ENCODE measurements around the gene SLC26A11. TPM values are rescaled to one million over a fixed set of nuclear protein-coding genes. Genes with fewer than 3 reads are reported as not detected.

Gene SLC26A11
- total RNA-seq, 1 donor from 2014 or later, result 12.2 TPM

DNA sequence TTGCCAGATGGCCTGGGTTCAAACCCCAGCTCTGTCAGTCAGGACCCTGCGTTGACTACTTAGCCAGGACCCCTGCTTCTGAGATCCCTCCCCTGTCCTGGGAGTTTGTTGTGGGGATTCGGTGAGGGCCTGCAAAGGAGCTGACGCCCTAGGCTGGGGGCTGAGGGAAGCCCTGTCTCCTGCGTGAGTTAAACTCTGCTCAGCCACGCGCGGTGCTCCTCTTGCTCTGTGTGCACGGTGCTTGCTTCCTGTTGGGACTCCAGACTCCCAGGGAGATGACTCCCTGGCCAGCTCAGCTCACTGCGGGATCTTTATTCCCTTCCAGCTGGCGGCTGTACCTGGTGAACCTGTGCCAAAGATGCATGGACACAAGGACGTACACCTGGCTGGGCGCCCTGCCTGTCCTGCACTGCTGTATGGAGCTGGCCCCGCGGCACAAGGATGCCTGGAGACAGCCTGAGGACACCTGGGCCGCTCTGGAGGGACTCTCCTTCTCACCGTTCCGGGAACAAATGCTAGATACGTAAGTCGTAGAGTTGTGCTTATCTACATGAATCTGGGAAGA is 77.9 kb downstream of the SLC26A11 start:
- intact Hi-C loops (cut with micrococcal nuclease), result no loop called here

DNA sequence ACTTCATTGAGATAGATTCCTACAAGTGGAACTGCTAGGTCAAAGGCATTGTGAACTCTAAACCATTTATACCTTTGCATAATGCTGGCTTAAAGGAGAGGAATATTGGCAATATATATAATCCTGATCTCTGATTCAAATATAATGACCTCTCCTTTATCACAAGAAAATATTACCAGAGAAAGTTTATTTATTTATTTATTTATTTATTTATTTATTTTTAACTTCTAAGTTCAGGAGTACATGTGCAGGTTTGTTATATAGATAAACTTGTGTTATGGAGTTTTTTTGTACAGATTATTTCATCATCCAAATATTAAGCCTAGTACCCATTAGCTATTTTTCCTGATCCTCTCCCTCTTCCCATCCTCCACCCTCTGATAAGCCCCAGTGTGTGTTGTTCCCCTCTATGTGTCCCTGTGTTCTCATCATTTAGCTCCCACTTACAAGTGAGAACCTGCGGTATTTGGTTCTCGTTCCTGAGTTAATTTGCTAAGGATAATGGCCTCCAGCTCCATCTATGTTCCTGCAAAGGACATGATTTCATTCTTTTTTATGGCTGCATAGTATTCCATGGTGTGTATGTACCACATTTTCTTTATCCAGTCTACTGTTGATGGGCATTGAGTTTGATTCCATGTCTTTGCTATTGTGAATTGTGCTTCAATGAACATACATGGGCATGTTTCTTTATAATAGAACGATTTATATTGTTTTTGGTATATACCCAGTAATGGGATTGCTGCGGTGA is 79.3 kb downstream of the SLC26A11 start:
- intact Hi-C loops (cut with micrococcal nuclease), result loop anchor here (5.0 kb wide), 1 partner anchor 32 kb away; no protein-coding TSS in a partner anchor

DNA sequence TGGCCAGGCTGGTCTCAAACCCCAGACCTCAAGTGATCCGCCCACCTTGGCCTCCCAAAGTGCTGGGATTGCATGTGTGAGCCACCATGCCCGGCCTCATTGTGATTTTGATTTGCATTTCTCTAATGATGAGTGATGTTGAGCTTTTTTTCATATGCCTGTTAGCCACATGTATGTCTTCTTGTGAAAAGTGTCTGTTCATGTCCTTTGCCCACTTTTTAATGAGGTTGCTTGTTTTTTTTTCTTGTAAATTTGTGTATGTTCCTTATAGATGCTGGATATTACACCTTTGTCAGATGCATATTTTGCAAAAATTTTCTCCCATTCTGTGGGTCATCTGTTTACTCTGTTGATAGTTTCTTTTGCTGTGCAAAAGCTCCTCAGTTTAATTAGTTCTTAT is 80.5 kb downstream of the SLC26A11 start:
- intact Hi-C loops (cut with micrococcal nuclease), result loop anchor here (5.0 kb wide), 1 partner anchor 33 kb away; no protein-coding TSS in a partner anchor

Other genes with a start within 250 kb of the SLC26A11 start
- 0.85 and 0.88 TPM in 2 replicates for gene TBC1D16, start 184.6 kb upstream of the SLC26A11 start, total RNA-seq
- not detected in 2 replicates for gene CCDC40, start 183.8 kb upstream of the SLC26A11 start, total RNA-seq
- 12.7 and 14.3 TPM in 2 replicates for gene GAA, start 118.8 kb upstream of the SLC26A11 start, total RNA-seq
- gene EIF4A3, start 73.3 kb upstream of the SLC26A11 start, total RNA-seq, result 121 and 124 TPM in 2 replicates
- gene CARD14, start 50.4 kb upstream of the SLC26A11 start, total RNA-seq, result not detected in 2 replicates
- gene SGSH, start 94 bp upstream of the SLC26A11 start, total RNA-seq, result 28.3 and 29.8 TPM in 2 replicates
- 1,306 and 1,329 TPM in 2 replicates for gene RNF213, start 40.4 kb downstream of the SLC26A11 start, total RNA-seq
- gene ENDOV, start 194.7 kb downstream of the SLC26A11 start, total RNA-seq, result 16.7 and 21.0 TPM in 2 replicates

Data from T-helper 1 cell treated with Interleukin-12 subunit alpha and Interleukin-12 subunit beta and Interleukin-4 antibody, amounts not matched to agents 30 ng/mL and 1 ng/mL, for 36 hours (primary cell).